ENCODE data around the gene PRSS38.

The PRSS38 gene

DNA sequence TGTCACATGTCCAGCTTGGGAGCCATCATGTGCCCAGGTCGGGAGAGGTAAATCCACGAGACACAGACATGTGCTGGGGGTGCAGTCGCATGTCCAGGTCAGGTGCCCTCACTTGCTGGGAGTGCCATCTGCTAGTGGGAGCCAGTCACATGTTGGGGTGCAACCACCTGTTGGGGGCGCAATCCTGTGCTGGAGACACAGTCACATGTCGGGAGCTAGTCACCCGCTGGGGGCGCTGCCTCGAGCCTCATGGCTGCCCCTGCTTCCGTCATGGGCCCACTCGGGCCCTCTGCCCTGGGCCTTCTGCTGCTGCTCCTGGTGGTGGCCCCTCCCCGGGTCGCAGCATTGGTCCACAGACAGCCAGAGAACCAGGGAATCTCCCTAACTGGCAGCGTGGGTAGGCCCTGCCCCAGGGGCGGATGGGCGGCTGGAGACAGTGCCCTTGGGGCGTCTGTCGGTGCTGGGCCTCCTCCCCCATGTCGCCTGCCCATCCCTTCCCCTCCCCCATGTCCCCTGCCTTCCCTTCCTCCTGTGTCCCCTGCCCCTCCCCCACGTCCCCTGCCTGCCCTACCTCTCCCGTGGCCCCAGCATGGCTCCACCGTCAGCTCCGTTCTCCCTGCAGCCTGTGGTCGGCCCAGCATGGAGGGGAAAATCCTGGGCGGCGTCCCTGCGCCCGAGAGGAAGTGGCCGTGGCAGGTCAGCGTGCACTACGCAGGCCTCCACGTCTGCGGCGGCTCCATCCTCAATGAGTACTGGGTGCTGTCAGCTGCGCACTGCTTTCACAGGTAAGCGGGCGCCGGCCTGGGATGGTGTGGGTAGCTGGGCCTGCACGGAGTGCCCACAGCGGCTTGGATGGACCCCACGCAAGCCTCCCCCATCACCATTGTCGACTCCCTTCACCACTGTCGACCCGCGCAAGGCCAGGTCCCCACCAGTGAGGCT lies at the start of gene PRSS38:
TSS of gene PRSS38 (plus strand) at position 208 of the 942 bp plus-strand sequence. CDS start at position 250, 42 bp downstream.
- TF ChIP-seq, protein P1, sequence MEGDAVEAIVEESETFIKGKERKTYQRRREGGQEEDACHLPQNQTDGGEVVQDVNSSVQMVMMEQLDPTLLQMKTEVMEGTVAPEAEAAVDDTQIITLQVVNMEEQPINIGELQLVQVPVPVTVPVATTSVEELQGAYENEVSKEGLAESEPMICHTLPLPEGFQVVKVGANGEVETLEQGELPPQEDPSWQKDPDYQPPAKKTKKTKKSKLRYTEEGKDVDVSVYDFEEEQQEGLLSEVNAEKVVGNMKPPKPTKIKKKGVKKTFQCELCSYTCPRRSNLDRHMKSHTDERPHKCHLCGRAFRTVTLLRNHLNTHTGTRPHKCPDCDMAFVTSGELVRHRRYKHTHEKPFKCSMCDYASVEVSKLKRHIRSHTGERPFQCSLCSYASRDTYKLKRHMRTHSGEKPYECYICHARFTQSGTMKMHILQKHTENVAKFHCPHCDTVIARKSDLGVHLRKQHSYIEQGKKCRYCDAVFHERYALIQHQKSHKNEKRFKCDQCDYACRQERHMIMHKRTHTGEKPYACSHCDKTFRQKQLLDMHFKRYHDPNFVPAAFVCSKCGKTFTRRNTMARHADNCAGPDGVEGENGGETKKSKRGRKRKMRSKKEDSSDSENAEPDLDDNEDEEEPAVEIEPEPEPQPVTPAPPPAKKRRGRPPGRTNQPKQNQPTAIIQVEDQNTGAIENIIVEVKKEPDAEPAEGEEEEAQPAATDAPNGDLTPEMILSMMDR (IDR thresholded peaks at IDR 0.05; ENCODE audit: insufficient read depth, missing control alignments) = no peak
- DNase-seq (ENCODE audit: insufficient read length, low spot score) (no peak), FAIRE-seq (no peak)

DNA sequence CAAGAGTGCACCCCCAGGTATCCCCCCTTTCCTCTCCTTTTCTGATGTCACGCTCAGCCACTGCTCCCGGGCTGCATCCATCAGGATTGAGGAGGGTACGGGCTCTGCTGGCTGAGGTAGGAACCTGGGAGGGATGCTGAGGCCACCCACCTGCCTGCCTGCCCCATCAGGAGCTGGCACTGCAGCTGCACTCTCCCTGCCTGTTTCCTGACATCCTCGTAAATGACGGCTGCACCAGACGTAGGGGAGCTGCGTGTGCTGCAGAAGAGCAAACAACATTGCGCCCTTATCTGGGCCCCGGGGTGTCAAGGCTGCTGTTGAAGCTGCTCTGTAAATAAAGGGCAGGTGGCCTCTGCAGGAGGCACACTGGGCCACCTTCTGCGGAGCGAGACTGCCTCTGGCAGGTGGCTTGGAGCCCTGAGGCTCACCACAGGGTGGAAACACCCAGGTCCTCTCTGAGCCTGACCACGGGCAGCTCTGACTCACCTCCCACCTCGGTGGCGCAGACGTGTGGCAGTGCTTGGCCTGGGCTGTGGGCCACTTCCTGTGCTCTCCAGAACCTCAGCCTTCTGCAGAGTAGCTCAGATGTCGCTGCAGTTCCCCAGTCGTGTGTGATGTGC lies 49.4 kb upstream of the PRSS38 start:
- no peak for DNase-seq (ENCODE audit: insufficient read length, low spot score)
- no peak for FAIRE-seq
- TF ChIP-seq, protein P1 (IDR thresholded peaks at IDR 0.05; ENCODE audit: insufficient read depth, missing control alignments) = no peak

DNA sequence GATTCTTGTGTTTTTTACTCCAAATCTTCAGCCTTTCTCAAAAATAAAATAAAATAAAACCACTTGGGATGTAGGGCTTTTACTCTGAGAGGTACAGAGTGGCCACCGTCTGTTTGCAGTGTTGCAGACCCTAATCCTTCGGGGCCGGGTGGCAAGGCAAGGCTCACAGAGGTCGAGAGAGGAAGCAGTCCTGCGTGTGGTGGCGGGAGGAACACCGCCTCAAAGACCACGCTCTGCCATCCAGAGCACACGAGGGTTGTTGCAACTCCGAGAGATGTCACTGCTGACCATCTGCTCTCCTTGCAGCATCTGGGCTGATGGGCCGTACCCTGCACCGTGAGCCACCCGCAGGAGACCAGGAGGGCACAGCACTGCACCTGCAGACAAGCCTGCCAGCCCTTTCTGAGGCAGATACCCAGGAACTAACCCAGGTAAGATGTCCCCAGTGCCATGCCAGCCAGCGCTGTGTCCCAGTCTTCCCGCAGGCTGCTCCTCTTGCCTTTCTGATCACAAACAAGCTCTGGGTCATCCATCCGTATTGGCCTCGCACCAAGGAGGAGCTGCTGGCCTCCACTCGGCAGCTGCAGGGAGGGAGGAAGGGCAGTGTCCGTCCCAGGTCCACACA lies 48.7 kb upstream of the PRSS38 start:
- DNase-seq (ENCODE audit: insufficient read length, low spot score) = no peak
- no peak for FAIRE-seq
- TF ChIP-seq, protein P1 (IDR thresholded peaks at IDR 0.05; ENCODE audit: insufficient read depth, missing control alignments) = no peak

DNA sequence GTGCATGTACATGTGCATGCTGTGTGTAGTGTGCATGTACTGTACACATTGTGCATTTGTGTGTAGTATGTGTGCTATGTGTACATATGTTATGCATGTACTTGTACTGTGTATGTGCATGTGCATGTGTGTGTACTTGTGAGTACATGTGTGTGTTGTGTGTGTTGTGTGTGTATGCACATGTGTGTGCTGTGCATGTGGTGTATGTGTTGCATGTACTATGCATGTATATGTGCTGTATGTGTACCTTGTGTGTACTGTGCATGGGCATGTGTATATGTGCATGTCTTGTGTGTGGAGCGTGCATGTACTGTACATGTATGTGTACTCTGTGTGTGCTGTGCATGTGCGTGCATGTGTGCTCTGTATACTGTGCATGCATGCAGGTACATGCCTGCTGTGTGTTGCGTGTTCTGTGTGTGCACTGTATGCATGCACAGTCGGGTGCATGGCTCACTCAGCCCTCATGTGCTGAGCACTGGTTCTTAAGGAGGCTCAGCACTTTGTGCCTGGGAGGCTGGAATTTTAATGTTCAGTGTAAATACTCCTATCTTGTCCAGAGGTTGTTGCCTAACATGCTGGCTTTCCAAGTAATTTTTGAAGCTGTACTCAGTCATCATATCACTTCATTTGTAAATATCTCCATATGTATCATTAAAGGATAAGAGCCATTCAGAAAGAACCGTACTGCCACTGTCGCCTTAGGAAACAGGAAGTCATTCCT lies 47.9 kb upstream of the PRSS38 start:
- no peak for FAIRE-seq
- TF ChIP-seq, protein P1 (IDR thresholded peaks at IDR 0.05; ENCODE audit: insufficient read depth, missing control alignments) = no peak

DNA sequence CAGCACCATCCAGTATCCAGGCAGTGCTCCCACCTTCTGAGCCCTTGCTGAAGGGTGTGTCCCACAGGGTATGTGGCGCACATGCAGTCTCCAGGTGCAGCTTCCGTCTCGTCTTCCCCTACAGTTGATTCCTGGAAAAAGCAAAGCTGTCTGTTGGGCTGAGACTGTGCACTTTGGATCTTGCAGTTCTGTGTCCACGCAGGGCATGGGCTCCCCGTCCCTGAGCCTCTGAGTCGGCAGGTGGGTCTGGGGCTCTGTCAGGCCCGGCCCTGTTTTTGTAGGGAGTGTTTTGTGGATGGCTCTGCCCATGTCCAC lies 47.4 kb upstream of the PRSS38 start:
- TF ChIP-seq, protein P1 (IDR thresholded peaks at IDR 0.05; ENCODE audit: insufficient read depth, missing control alignments) = no peak
- no peak for FAIRE-seq
- no peak for DNase-seq (ENCODE audit: insufficient read length, low spot score)

More for the DNA sequence above, 47.9 kb upstream of the PRSS38 start:
- DNase-seq (ENCODE audit: insufficient read length, low spot score) = no peak

DNA sequence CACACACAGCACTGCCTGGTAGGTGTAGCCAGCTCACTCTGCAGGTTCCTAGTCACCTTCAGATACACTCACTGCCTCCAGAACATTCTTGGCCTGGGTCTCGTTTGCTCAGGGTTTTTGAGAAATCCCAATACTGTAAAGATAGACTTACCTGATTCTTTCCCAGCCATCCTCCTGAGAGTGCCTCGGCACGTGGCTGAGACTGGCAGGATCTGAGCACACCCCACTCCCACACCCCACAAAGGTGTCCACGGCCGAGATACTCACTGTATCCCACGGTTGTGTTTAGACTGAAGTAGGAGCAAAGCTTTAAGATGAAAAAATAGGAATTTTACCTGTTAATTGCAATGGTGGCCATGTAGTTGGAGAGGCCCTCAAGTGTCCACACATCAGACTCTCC lies 46.8 kb upstream of the PRSS38 start:
- TF ChIP-seq, protein P1 (IDR thresholded peaks at IDR 0.05; ENCODE audit: insufficient read depth, missing control alignments) = no peak
- no peak for DNase-seq (ENCODE audit: insufficient read length, low spot score)
- FAIRE-seq = no peak
